ENCODE results near the gene TOR4A. TPM values are rescaled to one million over a fixed set of nuclear protein-coding genes. Genes with fewer than 3 reads are reported as not detected.
"Not testable (repeated sequence)": the region's sequence is repeated elsewhere in the genome, so short reads cannot be mapped to it uniquely, and the experiment has no call there.

The TOR4A gene
- total RNA-seq, 2 experiments from 2014 or later, result 6.6 to 6.8 TPM

DNA sequence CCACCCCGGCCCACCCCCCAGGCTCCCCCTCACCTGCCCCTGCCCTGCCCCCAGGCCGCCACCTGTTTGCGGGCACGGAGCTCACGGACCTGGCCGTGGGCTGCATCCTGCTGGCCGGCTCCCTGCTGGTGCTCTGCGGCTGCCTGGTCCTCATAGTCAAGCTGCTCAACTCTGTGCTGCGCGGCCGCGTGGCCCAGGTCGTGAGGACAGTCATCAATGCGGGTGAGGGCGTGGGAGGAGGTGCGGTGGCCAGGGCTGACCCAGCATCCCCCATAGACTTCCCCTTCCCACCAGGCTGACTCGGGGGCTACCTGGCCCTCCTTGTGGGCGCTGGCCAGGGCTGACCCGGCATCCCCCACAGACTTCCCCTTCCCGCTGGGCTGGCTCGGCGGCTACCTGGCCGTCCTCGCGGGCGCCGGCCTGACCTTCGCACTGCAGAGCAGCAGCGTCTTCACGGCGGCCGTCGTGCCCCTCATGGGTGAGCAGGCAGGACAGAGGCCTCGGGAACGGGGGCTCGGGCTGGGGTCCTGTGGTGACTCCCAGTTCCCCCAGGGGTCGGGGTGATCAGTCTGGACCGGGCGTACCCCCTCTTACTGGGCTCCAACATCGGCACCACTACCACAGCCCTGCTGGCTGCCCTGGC is 43.4 kb upstream of the TOR4A start:
- peaks cover 11% of the 10 kb centered on the region for H3K27me3 Mint-ChIP-seq
- H3K4me1 Mint-ChIP-seq (ENCODE audit: low read depth), result peaks cover 9% of the 10 kb centered on the region
- no peak overlapping the region for H3K4me3 Mint-ChIP-seq
- no peaks in the 10 kb centered on the region for H3K36me3 Mint-ChIP-seq
- H3K27ac Mint-ChIP-seq, result no peak overlapping the region
- intact Hi-C loops (cut with micrococcal nuclease), result no loop called here
- ChIA-PET CTCF (interaction anchor here (0.6 to 1.4 kb wide), 2 partner anchors 25 to 33 kb away, joined by 3 read pairs; partner anchors contain the start of gene TPRN), POLR2A (no interaction called here)
- DNase-seq, result no peak
- no peaks in the 10 kb centered on the region for H3K9me3 Mint-ChIP-seq

DNA sequence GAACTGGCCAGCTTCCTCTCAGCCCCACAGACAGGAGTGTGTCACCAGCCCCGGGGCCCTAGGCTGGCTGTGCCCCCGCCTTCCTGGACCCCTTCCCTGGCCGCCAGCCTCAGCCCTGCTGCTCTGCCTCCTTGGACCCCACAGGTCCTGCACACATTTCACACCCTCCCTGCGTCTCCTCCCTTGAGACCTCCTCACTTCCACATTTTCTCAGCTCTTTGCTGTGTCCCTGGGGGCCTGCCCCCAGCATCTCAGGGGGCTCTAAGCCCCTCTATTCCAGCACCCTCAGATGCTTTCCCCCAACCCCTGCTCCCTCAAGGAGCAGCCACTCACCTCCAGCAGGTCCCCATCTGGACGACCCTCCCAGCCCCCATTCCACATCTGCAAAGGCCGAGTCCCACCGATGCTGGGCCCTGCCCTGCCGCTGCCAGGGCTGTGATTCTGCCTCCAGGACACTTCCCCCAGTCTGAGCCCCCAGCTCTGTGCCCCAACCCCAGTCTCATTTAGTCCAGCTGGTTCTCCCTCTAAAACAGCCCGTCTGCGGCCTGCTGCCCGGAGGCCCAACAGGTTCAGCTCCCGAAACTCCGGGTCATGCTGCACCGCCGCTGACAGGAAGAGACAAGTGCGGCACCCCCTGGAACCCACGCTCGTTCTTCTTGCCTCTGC is 42.6 kb upstream of the TOR4A start:
- CTCF ChIA-PET, result interaction anchor here (0.6 to 2.0 kb wide), 4 partner anchors 13 to 34 kb away, joined by 3 to 5 read pairs (median 3); partner anchors contain the start of gene TPRN
- H3K4me3 Mint-ChIP-seq, result no peak overlapping the region
- DNase-seq, result no peak
- H3K4me1 Mint-ChIP-seq (ENCODE audit: low read depth), result peaks cover 9% of the 10 kb centered on the region
- peak overlapping the region; percentile 18 for H3K27ac Mint-ChIP-seq
- H3K27me3 Mint-ChIP-seq, result peaks cover 11% of the 10 kb centered on the region
- no peaks in the 10 kb centered on the region for H3K36me3 Mint-ChIP-seq
- no peaks in the 10 kb centered on the region for H3K9me3 Mint-ChIP-seq
- POLR2A ChIA-PET, result no interaction called here
- intact Hi-C loops (cut with micrococcal nuclease), result no loop called here

DNA sequence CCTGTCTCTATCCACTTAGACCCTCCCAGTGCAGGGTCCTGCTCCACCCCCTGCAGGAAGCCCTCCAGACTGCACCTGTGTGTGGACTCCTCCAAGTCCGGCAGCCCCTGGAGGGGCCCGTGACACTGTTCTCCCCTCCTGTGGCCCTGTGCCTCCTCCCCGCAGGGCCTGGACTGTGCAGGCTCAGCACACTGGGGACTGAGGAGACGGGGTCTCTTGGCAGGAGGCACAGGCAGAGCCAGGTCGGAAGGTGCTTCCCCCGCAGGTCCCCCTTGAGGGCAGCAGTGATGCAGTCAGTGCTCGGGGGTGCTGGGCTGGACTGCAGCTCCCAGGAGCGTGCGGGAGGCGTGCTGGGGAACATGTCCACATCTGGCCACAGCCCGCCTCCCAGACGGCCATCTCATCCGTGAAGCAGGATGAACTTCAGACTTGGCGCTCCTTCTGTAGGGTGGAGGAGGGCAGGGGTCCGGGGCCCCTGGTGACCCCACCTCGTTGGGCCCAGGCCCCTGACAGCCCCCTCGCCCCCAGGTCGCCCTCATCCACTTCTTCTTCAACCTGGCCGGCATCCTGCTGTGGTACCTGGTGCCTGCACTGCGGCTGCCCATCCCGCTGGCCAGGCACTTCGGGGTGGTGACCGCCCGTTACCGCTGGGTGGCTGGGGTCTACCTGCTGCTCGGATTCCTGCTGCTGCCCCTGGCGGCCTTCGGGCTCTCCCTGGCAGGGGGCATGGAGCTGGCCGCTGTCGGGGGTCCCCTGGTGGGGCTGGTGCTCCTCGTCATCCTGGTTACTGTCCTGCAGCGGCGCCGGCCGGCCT is 41.9 kb upstream of the TOR4A start:
- POLR2A ChIA-PET, result interaction anchor here (1.0 kb wide), 1 partner anchor 149 kb away, joined by 4 read pairs; the partner anchor contains the start of gene MAN1B1
- DNase-seq, result no peak
- Mint-ChIP-seq H3K27ac (peak overlapping the region; percentile 18), H3K4me3 (no peak overlapping the region), H3K9me3 (no peaks in the 10 kb centered on the region), H3K36me3 (no peaks in the 10 kb centered on the region), H3K27me3 (peaks cover 9% of the 10 kb centered on the region), H3K4me1 (ENCODE audit: low read depth) (peaks cover 9% of the 10 kb centered on the region)
- intact Hi-C loops (cut with micrococcal nuclease), result no loop called here
- CTCF ChIA-PET, result interaction anchor here (1.0 to 2.5 kb wide), 21 partner anchors 10 to 470 kb away, joined by 3 to 54 read pairs (median 6); partner anchors contain the start of genes ANAPC2, CYSRT1, MAN1B1 and NDOR1

DNA sequence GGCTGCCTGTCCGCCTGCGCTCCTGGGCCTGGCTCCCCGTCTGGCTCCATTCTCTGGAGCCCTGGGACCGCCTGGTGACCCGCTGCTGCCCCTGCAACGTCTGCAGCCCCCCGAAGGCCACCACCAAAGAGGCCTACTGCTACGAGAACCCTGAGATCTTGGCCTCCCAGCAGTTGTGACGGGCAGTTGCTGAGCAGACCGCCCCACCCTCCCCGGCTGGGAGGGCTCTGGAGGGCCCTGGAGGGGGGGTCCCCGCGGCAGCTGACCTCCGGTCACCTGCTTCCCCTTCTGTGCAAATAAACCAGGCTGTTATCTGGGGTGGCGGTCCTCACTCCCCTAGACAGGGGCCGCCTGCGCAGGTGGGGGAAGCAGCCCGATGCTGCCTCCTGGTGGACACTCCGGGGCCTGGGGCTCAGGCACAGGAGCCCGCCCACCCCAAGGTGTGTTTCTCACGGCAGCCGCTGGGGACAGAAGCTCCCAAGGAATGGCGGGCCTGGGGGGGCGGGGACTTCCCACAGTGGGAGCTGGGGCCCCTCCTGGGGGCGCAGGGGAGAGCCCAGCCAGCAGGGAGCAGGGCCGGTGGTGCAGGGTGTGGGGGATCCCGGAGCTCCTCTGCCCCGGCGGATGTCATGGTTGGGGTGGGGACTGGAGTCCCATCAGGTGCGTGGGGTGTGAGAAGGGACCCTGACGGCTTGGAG is 41.1 kb upstream of the TOR4A start:
- ChIA-PET CTCF (interaction anchor here (0.6 to 2.5 kb wide), 50 partner anchors 9 to 531 kb away, joined by 3 to 54 read pairs (median 4); partner anchors contain the start of genes ANAPC2, CYSRT1, MAN1B1 and NDOR1), POLR2A (interaction anchor here (0.6 to 1.0 kb wide), 3 partner anchors 48 to 150 kb away, joined by 3 to 4 read pairs (median 4); partner anchors contain the start of genes ANAPC2, MAN1B1 and SSNA1)
- peaks cover 9% of the 10 kb centered on the region for H3K4me1 Mint-ChIP-seq (ENCODE audit: low read depth)
- H3K27ac Mint-ChIP-seq, result no peak overlapping the region
- DNase-seq, result peak; percentile 93
- H3K9me3 Mint-ChIP-seq, result no peaks in the 10 kb centered on the region
- peaks cover 4% of the 10 kb centered on the region for H3K36me3 Mint-ChIP-seq
- H3K4me3 Mint-ChIP-seq, result no peak overlapping the region
- intact Hi-C loops (cut with micrococcal nuclease), result no loop called here
- H3K27me3 Mint-ChIP-seq, result peaks cover 8% of the 10 kb centered on the region

DNA sequence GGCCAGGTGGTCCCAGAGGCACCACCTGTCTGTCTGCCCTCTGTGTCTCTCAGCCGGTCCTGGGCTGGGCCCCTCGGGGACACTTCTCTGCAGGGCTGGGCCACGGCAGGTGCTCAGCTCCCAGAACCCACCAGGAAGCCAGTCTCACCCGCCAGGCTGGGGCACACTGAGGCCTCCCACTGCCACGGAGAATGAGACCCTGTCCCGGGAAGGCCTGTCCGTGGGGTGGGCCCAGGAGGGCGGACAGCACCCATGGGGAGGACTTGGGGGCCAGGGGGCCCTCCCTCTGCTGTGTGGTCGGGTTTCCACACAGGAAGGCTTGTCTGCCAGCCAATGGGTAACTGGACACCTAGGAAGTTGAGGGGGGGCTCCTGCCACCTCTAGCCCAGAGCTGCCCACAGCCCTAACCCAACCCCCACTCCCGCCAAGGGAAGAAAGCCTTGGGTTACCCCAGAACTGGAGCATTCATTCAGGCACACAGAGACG is 40.5 kb upstream of the TOR4A start:
- no peak for DNase-seq
- H3K27me3 Mint-ChIP-seq, result peaks cover 8% of the 10 kb centered on the region
- H3K36me3 Mint-ChIP-seq, result peaks cover 5% of the 10 kb centered on the region
- POLR2A ChIA-PET, result interaction anchor here (0.6 to 1.0 kb wide), 2 partner anchors 49 to 150 kb away, joined by 4 read pairs; partner anchors contain the start of genes ANAPC2, MAN1B1 and SSNA1
- H3K9me3 Mint-ChIP-seq, result no peaks in the 10 kb centered on the region
- CTCF ChIA-PET, result interaction anchor here (0.6 to 2.5 kb wide), 49 partner anchors 8 to 531 kb away, joined by 3 to 54 read pairs (median 4); partner anchors contain the start of genes ANAPC2, CYSRT1, MAN1B1 and NDOR1
- no peak overlapping the region for H3K4me3 Mint-ChIP-seq
- H3K27ac Mint-ChIP-seq, result no peak overlapping the region
- peaks cover 9% of the 10 kb centered on the region for H3K4me1 Mint-ChIP-seq (ENCODE audit: low read depth)
- intact Hi-C loops (cut with micrococcal nuclease), result no loop called here

DNA sequence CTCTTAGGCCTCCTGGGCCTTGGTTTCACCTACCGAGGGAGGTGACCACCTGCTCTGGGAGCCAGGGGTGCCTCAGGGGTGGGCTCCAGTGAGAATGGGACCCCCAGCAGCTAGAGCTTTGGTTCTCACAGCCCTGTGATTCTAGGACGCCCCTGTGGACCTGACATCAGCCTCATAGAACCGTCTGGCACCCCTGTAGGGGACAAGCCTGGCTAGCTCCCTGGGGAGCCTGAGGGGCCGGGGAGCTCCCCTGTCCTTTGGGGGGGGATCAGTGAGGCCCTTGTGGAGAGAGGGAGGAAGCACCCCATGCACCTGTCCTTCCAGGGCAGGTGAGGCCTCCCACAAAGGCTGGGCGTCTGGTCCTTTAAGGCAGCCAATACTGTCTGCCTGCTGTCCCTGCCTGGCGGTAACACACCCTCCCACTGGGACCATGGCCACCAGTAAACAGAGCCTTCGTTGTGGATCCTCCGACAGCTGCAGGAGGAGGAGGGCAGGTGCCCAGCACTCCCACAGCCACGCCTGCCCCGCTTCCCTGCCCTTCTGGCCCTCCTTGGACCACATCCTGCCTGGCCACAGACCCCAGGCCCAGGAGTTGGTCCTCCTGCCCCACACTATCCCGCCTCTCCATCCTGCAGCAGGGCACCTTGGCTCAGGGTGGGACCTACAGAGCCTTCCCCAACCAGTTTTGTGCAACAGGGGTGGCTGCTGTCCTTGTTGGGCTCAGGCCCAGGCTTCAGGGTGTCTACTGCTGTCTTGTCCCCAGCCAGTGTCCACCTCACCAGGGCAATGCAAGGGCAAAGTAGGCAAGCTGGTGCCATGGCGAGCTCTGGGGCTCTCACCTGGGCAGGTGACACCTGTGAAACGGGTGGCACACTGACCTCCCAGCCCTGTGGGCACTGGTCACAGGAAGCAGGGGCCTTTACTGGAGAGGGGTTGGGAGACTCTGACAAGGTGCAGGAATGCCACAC is 39.5 kb upstream of the TOR4A start:
- intact Hi-C loops (cut with micrococcal nuclease), result no loop called here
- Mint-ChIP-seq H3K9me3 (no peaks in the 10 kb centered on the region), H3K36me3 (peaks cover 16% of the 10 kb centered on the region), H3K27ac (no peak overlapping the region), H3K27me3 (peaks cover 8% of the 10 kb centered on the region), H3K4me1 (ENCODE audit: low read depth) (peaks cover 18% of the 10 kb centered on the region), H3K4me3 (no peak overlapping the region)
- POLR2A ChIA-PET, result no interaction called here
- CTCF ChIA-PET, result interaction anchor here (1.1 to 3.9 kb wide), 10 partner anchors 15 to 191 kb away, joined by 3 to 22 read pairs (median 8); partner anchors contain the start of genes CYSRT1, NELFB, RNF208 and TOR4A
- no peak for DNase-seq

DNA sequence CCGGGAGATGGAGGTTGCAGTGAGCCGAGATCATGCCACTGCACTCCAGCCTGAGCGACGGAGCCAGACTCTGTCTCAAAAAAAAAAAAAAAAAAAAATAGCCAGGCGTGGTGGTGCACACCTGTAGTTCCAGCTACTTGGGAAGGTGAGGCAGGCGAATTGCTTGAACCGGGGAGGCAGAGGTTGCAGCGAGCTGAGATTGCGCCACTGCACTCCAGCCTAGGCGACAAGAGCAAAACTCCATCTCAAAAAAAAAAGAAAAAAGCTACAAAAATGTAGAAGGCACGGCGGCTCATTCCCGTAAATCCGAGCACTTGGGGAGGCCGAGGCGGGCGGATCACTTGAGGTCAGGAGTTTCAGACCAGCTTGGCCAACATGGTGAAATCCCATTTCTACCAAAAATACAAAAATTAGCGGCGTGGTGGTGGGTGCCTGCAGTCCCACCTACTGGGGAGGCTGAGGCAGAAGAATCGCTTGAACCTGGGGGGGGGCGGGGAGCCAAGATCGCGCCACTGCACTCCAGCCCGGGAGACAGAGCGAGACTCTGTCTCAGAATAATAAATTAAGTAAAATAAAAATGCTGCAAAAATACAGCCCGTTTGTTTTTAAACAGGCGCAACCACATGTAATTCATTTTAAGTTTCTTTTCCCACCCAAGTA is 37.9 kb upstream of the TOR4A start:
- H3K27me3 Mint-ChIP-seq, H3K9me3 Mint-ChIP-seq, DNase-seq: not testable (repeated sequence)
- peak overlapping the region; percentile 70 for H3K4me3 Mint-ChIP-seq
- H3K36me3 Mint-ChIP-seq, result peaks cover 26% of the 10 kb centered on the region
- ChIA-PET CTCF (interaction anchor here (0.7 to 3.9 kb wide), 15 partner anchors 9 to 210 kb away, joined by 3 to 22 read pairs (median 5); partner anchors contain the start of genes ANAPC2, CYSRT1, MAN1B1 and RNF208), POLR2A (interaction anchor here (1.2 to 4.5 kb wide), 9 partner anchors 11 to 170 kb away, joined by 3 to 65 read pairs (median 13); partner anchors contain the start of genes ANAPC2, CYSRT1, MAN1B1 and NELFB)
- intact Hi-C loops (cut with micrococcal nuclease), result loop anchor here (1.0 to 5.0 kb wide), 6 partner anchors 16 to 447 kb away; partner anchors contain the start of genes ANAPC2, NELFB, SSNA1 and TMEM141
- peaks cover 21% of the 10 kb centered on the region for H3K4me1 Mint-ChIP-seq (ENCODE audit: low read depth)
- H3K27ac Mint-ChIP-seq, result peak overlapping the region; percentile 69

DNA sequence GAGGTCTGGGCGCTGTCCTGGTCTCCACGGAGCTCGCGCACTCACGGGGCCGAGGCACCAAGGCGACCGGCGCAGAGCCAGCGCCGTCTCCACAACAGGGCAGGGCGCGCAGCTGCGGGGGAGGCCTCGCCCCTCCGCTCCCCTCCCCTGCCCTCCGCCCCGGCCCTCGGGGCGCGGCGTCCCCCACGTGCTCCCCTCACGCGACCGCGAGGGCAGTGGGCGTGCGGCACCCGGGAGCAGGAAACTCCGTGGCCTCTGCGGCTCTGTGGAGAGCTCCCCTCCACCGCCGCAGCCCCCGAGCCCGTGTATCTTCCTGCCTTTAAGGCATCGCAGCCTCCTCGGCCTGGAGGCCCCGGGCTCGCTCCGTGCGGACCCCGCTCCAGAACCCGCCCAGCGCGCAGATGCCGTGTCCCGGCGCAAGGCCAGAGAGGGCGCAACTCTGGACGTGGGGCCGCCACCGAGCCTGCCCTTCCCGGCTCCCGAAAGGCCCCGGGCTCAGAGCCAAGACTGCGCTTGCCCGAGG is 37.1 kb upstream of the TOR4A start:
- ChIA-PET CTCF (interaction anchor here (0.7 to 3.9 kb wide), 15 partner anchors 8 to 211 kb away, joined by 3 to 22 read pairs (median 5); partner anchors contain the start of genes ANAPC2, CYSRT1, NRARP and RNF208), POLR2A (interaction anchor here (0.6 to 4.5 kb wide), 25 partner anchors 10 to 450 kb away, joined by 3 to 65 read pairs (median 4); partner anchors contain the start of genes ANAPC2, CYSRT1, DPP7 and EXD3)
- intact Hi-C loops (cut with micrococcal nuclease), result loop anchor here (1.0 to 5.0 kb wide), 6 partner anchors 15 to 448 kb away; partner anchors contain the start of genes ANAPC2, NELFB, SSNA1 and TMEM141
- no peaks in the 10 kb centered on the region for H3K27me3 Mint-ChIP-seq
- H3K4me1 Mint-ChIP-seq (ENCODE audit: low read depth), result peaks cover 21% of the 10 kb centered on the region
- H3K4me3 Mint-ChIP-seq, result peak overlapping the region; percentile 70
- peak overlapping the region; percentile 69 for H3K27ac Mint-ChIP-seq
- peak; percentile 74 for DNase-seq
- H3K36me3 Mint-ChIP-seq, result peaks cover 26% of the 10 kb centered on the region
- H3K9me3 Mint-ChIP-seq, result no peaks in the 10 kb centered on the region

DNA sequence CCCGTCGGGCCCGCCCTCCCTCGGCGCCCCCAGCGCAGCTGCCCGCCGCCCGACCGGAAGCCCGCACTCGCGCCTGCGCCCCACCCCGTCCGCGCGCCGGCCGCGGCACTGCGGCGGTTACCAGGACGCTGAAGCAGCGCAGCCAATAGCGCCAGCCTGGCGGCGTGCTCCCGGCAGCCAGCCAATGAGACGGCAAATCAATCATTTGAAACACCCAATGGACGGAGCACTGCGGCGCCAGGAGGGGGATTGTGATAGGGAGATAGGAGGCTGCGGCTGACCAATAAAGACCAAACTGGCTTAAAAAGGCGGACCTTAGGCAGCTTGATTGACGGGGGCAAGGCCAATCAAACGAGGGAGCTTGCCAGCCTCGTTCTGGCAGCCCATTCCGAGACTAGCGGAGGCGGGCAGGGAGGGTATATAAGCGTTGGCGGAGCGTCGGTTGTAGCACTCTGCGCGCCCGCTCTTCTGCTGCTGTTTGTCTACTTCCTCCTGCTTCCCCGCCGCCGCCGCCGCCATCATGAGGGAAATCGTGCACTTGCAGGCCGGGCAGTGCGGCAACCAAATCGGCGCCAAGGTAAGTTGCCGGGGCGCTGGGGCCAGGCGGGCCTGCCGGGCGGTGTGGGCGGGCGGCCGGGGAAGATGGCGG is 36.6 kb upstream of the TOR4A start, which contains the start of gene TUBB4B:
TSS of gene TUBB4B (plus strand) at position 447 of the 649 bp plus-strand sequence. CDS start at position 521, 74 bp downstream.
- peaks cover 21% of the 10 kb centered on the region for H3K4me1 Mint-ChIP-seq (ENCODE audit: low read depth)
- intact Hi-C loops (cut with micrococcal nuclease), result loop anchor here (1.0 to 5.0 kb wide), 6 partner anchors 14 to 449 kb away; partner anchors contain the start of genes ANAPC2, NELFB, SSNA1 and TMEM141
- H3K9me3 Mint-ChIP-seq, result no peaks in the 10 kb centered on the region
- H3K36me3 Mint-ChIP-seq, result peaks cover 26% of the 10 kb centered on the region
- POLR2A ChIA-PET, result interaction anchor here (0.6 to 4.5 kb wide), 25 partner anchors 9 to 450 kb away, joined by 3 to 65 read pairs (median 4); partner anchors contain the start of genes ANAPC2, CYSRT1, DPP7 and EXD3
- H3K27me3 Mint-ChIP-seq, result no peaks in the 10 kb centered on the region
- H3K4me3 Mint-ChIP-seq, result peak within 1 kb of the TSS; percentile 88
- peak; percentile 99 for DNase-seq
- CTCF ChIA-PET, result interaction anchor here (0.7 to 3.9 kb wide), 14 partner anchors 7 to 211 kb away, joined by 3 to 22 read pairs (median 4); partner anchors contain the start of genes ANAPC2, CYSRT1, NRARP and RNF208
- peak within 1 kb of the TSS; percentile 94 for H3K27ac Mint-ChIP-seq

Measured in activated CD4-positive, alpha-beta memory T cell treated with anti-CD3 and anti-CD28 coated beads for 36 hours (primary cell).